GM12872 (cell line): ENCODE data around the gene IRF3.

ENCODE experiments used
- CTCF ChIP-seq: IDR thresholded peaks from 3 replicates; pipeline ENCODE4 v1.5.1; 2011; ENCODE audit warnings: low read depth, mild to moderate bottlenecking, low read length, moderate library complexity; ENCODE audit not compliant: insufficient read depth

Gene IRF3

GRCh38 chr19:49690656-49691242 is 25.1 kb upstream of the IRF3 start, which contains the start of gene CPT1C:
TSS of gene CPT1C (plus strand) at chr19:49691116. CDS start at chr19:49692253, 1,137 bp downstream.
- TF ChIP-seq CTCF: no peak

DNA sequence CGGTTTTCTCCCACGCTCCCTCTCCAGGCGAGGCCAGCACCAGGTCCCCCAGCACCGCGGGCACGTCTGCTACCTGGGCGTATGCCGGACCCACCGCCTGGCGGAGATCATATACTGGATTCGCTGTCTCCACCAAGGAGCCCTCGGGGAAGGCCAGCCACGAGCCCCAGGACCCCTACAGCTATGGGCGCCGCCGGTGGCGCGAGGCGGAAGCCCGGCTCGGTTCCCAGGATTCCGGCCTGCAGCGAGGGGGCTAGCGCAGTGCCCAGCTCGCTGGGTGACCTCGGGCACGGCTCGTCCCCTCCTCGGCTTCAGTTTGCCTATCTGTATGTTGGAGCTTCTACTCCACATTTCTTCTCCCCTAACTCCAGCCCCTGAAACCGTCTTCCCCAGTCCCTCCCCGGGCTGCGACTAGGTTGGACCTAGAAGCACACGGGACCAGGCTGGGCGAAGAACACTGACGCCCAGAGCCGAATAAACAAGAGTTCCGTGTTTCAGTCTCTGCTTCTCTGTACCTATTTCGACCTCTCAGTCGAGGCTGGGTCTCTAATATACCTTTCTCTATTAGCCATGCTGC is 24.5 kb upstream of the IRF3 start:
- no peak for TF ChIP-seq CTCF

GRCh38 chr19:49689133-49690078 is 23.7 kb upstream of the IRF3 start, which contains the start of gene ADM5:
TSS of gene ADM5 (plus strand) at chr19:49689594. CDS start at chr19:49689838, 244 bp downstream.
- peak; percentile 65 for TF ChIP-seq CTCF

DNA sequence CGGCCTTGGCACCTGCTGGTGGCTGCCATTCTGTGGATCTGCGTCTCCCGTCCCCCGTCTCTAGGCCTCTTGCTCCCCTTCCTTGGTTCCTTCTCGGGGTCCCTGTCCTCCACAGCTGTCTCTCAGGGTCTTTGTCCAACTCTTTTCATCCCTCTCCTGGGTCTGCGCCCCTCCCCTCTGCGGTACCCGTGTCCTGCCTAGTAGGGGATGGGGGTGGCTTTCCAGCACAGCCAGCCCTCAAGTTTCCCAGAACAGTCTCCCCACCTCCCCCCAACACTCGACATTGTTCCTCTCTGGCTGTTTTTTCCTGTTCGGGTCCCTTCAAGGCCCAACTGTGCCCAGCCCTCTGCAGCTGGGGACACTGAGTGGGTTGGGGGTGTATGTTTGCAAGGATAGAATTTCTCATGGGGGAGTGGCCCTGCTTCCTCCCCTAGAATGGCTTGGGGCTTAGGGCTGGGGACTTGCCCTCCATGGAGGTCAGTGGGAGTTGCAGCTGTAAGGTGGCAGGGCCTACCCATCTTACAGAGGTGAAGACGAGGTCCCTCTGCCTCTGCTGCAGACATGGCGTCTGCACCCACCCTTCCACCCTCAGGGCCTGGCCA is 23.0 kb upstream of the IRF3 start:
- no peak for TF ChIP-seq CTCF

DNA sequence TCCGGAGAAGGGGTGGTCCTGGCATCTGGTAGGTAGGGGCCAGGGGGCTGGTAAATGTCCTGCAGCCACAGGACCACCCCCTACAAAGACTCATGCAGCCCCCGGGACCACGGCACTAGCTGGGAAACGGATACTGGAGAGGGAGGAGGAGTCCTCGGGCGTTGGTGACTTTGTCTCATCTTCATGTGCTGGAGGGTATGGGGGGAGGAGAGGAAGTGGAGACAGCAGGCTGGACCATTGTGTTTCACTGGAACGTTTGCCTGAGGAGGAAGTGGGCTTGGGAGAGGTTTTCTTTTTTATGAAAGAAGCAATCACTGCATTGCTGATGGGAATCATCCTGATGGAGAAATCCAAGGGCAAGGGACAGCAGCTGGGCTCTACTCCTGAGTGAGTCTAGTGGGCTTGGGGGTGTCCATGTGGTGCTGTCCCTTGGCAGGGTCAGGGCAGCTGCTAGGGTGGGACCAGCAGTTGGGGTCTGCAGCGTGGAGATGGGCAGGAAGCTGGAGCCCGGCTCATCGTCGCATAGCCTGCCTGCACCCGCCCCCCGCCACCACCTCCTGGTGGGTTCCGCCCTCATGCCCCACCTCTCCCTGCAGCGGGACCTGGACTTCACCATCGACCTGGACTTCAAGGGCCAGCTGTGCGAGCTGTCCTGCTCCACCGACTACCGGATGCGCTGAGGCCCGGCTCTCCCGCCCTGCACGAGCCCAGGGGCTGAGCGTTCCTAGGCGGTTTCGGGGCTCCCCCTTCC is 22.1 kb upstream of the IRF3 start:
- TF ChIP-seq CTCF: no peak

DNA sequence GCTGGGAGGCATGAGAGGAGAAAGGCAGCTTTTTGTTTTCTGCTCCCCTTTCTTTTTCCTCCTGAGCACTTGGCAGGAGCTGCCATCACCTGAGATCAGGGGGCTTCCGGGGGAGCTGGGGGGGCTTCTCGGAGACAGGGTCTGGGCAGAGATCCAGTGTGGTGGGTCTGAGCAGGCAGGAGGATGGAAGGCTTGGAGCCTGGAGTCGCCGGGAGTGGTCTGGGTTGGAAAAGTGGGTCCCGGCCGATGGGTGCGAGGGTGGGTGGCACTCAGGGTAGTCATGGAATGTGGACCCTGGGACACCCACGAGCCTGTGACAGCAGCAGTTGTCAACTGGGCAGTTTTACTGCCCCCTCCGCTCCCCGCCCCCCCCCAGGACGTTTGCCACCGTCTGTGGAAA is 21.5 kb upstream of the IRF3 start:
- TF ChIP-seq CTCF: no peak
